ENCODE measurements around the gene ZNF280A.
"Not testable (repeated sequence)": the region's sequence is repeated elsewhere in the genome, so short reads cannot be mapped to it uniquely, and the experiment has no call there.

Gene ZNF280A

DNA sequence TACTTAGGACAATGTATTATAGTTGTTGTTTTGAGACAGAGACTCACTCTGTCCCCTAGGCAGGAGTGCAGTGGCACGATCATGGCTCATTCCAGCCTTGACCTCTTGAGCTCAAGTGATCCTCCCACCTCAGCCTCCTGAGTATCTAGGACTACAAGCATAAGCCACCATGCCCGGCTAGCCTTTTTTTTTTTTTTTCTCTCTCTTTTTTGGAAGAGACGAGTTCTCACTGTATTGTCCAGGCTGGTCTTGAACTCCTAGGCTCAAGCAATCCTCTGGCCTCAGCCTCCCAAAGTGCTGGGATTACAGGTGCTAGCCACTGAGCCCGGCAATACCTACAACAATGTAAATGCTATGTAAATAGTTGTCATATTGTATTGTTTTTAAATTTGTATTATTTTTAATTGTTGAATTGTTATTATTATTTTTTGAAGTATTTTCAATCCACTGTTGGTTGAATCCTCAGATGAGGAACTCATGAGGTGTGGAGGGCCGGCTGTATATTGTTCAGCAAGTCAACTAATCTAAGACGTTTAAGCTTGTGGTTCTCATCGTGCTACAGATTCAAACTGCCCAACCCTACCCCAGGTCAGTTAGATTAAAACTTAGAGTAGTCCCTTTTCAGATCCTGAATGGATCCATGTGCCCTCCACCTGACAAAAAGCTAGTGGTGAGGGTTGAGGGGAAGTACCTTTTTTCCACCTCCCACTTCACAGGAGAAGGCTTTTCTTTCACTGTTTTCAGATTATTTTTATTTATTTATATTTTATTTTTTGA is 11.9 kb upstream of the ZNF280A start:
- Mint-ChIP-seq H3K27me3 (no peaks in the 10 kb centered on the region), H3K4me3 (no peak overlapping the region), H3K27ac (no peak overlapping the region), H3K4me1 (no peaks in the 10 kb centered on the region), H3K9me3 (no peaks in the 10 kb centered on the region)
- DNase-seq (no peak), ATAC-seq (no peak)

- ATAC-seq (no peak), DNase-seq (no peak)
- Mint-ChIP-seq H3K27me3 (peaks cover 13% of the 10 kb centered on the region), H3K9me3 (no peaks in the 10 kb centered on the region), H3K4me1 (no peaks in the 10 kb centered on the region), H3K4me3 (no peak overlapping the region), H3K27ac (no peak overlapping the region)
Observed at GRCh38 chr22:22528780-22529179, 8.7 kb upstream of the ZNF280A start.

DNA sequence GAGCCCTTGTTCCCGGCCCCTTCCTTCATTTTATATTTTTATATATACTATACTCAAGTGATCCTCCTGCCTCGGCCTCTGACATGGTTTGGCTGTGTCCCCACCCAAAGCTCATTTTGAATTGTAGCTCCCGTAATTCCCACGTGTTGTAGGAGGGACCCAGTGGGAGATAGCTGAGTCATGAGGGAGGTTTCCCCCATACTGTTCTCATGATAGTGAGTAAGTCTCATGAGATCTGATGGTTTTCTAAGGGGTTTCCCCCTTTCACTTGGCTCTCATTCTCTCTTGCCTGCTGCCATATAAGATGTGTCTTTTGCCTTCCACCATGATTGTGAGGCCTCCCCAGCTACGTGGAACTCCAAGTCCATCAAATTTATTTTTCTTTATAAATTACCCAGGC is 7.2 kb upstream of the ZNF280A start:
- no peak for DNase-seq
- ATAC-seq, result no peak
- no peaks in the 10 kb centered on the region for H3K4me1 Mint-ChIP-seq
- H3K4me3 Mint-ChIP-seq, result no peak overlapping the region
- H3K27ac Mint-ChIP-seq, result no peak overlapping the region
- no peaks in the 10 kb centered on the region for H3K9me3 Mint-ChIP-seq
- H3K27me3 Mint-ChIP-seq, result peaks cover 24% of the 10 kb centered on the region

GRCh38 chr22:22526125-22526912 is 6.2 kb upstream of the ZNF280A start:
- Mint-ChIP-seq H3K27me3 (peaks cover 24% of the 10 kb centered on the region), H3K9me3 (no peaks in the 10 kb centered on the region), H3K4me3 (no peak overlapping the region), H3K27ac (no peak overlapping the region), H3K4me1 (no peaks in the 10 kb centered on the region)
- DNase-seq (no peak), ATAC-seq (no peak)

- Mint-ChIP-seq H3K4me1 (no peaks in the 10 kb centered on the region), H3K9me3 (no peaks in the 10 kb centered on the region), H3K27ac (no peak overlapping the region), H3K4me3 (no peak overlapping the region), H3K27me3 (peaks cover 24% of the 10 kb centered on the region)
- ATAC-seq, result no peak
- DNase-seq, result no peak
Observed at GRCh38 chr22:22523494-22523893, 3.4 kb upstream of the ZNF280A start.

- H3K27ac Mint-ChIP-seq, result peak overlapping the region in 1 of 2 donors; percentile 89
- no peaks in the 10 kb centered on the region for H3K4me1 Mint-ChIP-seq
- ATAC-seq, result no peak
- DNase-seq, result no peak
- H3K4me3 Mint-ChIP-seq, result no peak overlapping the region
- no peaks in the 10 kb centered on the region for H3K9me3 Mint-ChIP-seq
- H3K27me3 Mint-ChIP-seq, result peaks cover 29% of the 10 kb centered on the region
Observed at GRCh38 chr22:22521631-22522030, 1.6 kb upstream of the ZNF280A start.

DNA sequence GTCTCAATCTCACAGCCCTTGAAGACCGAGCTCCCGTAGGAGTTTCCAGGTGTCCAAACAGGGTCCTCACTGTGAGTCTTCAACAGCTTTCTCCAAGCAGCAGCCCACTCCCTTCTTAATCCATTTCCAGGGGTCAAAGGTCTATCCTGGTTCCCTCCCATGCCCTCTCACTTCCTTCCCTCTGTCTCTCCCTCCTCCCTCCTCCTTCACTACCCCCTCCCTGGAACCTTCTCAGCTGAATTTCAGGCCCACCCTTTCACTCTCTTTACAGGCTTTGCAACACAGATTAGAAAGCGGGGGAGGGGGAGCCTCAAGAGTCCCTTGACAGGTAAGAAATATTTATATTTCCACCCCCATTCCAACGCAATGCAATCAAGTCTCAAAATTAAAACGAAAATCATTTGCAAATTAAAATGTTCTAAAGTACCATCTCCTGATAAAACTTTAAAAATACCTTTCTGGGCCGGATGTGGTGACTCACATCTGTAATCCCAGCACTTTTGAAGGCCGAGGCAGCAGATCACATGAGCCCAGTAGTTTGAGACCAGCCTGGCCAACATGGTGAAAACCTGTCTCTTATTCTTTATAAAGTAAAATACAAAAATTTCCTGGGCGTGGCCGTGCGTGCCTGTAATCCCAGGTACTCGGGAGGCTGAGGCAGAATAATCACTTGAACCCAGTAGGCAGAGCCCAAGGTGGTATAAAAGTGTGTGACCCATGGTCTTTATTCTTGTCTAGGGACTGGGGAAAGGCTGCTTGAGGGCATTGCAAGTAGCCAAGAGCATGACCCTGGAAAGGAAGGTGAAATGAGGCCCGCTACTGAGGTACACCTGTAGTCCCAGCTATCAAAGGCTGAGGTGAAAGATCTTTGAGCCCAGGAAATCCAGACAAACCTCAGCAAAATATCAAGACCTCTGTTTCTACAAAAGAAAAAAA is 865 bp upstream of the ZNF280A start:
- DNase-seq (no peak), ATAC-seq (no peak)
- Mint-ChIP-seq H3K4me3 (no peak overlapping the region), H3K4me1 (no peaks in the 10 kb centered on the region), H3K27me3 (peaks cover 35% of the 10 kb centered on the region), H3K27ac (no peak overlapping the region), H3K9me3 (no peaks in the 10 kb centered on the region)

- peaks cover 37% of the 10 kb centered on the region for H3K27me3 Mint-ChIP-seq
- no peak overlapping the region for H3K4me3 Mint-ChIP-seq
- ATAC-seq (no peak), DNase-seq (no peak)
- no peaks in the 10 kb centered on the region for H3K9me3 Mint-ChIP-seq
- H3K27ac Mint-ChIP-seq, result no peak overlapping the region
- no peaks in the 10 kb centered on the region for H3K4me1 Mint-ChIP-seq
Observed at GRCh38 chr22:22519591-22519990, 479 bp downstream of the ZNF280A start.

GRCh38 chr22:22516992-22517391 is 3.1 kb downstream of the ZNF280A start:
- Mint-ChIP-seq H3K9me3 (no peaks in the 10 kb centered on the region), H3K27ac (no peak overlapping the region), H3K4me3 (no peak overlapping the region), H3K4me1 (no peaks in the 10 kb centered on the region), H3K27me3 (peaks cover 37% of the 10 kb centered on the region)
- ATAC-seq (no peak), DNase-seq (no peak)

DNA sequence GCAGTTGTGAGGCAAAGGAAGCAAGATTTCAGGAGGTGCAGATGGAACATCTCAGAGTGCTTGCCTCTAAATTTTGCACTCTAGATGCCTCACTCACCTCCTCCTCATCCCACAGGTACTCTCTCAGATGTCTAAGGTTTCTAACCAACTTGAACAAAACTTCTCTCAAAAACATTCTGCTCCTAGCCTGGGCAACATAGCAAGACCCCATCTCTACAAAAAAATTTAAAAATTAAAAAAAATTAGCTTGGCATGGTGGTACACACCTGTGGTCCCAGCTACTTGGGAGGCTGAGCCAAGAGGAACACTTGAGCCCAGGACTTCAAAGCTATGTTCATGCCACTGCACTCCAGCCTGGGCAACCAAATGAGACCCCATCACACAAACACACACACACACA is 4.2 kb downstream of the ZNF280A start:
- Mint-ChIP-seq H3K27me3 (peaks cover 38% of the 10 kb centered on the region), H3K27ac (no peak overlapping the region), H3K9me3 (no peaks in the 10 kb centered on the region), H3K4me1 (no peaks in the 10 kb centered on the region), H3K4me3 (no peak overlapping the region)
- ATAC-seq (no peak), DNase-seq (no peak)

DNA sequence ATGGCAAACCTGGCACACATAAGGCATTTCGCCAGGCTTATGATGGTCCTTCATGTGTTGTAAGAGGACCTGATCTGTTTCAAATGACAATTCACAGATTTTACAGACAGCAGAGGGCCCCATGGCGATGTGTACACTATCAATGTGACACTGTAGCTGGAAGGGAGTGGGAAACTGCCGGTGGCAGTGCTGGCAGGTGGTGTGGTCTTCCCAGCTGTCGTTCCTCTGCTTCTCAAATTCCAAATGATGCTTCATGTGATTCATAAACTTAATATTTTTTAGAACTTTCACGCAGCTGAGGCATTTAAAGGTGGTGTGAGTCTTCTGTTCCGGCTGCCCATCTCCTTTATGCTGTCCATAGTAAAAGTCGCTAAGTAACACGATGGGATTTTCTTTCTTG is 5.6 kb downstream of the ZNF280A start:
- H3K27me3 Mint-ChIP-seq, result peaks cover 38% of the 10 kb centered on the region
- H3K27ac Mint-ChIP-seq, H3K4me3 Mint-ChIP-seq, H3K4me1 Mint-ChIP-seq, DNase-seq, ATAC-seq, H3K9me3 Mint-ChIP-seq: not testable (repeated sequence)

GRCh38 chr22:22513619-22514018 is 6.5 kb downstream of the ZNF280A start:
- Mint-ChIP-seq H3K9me3 (peaks cover 4 to 8% of the 10 kb centered on the region in 2 donors), H3K27ac (no peak overlapping the region), H3K4me1 (peaks cover 4% of the 10 kb centered on the region), H3K4me3 (no peak overlapping the region), H3K27me3 (peaks cover 38% of the 10 kb centered on the region)
- ATAC-seq, result no peak
- no peak for DNase-seq

- Mint-ChIP-seq H3K4me3 (no peak overlapping the region), H3K27ac (no peak overlapping the region), H3K4me1 (peaks cover 7% of the 10 kb centered on the region), H3K9me3 (peaks cover 4 to 8% of the 10 kb centered on the region in 2 donors), H3K27me3 (peaks cover 38% of the 10 kb centered on the region)
- ATAC-seq, result no peak
- DNase-seq, result no peak
Observed at GRCh38 chr22:22512951-22513350, 7.1 kb downstream of the ZNF280A start.

- H3K27ac Mint-ChIP-seq, ATAC-seq, H3K9me3 Mint-ChIP-seq, DNase-seq, H3K4me3 Mint-ChIP-seq: not testable (repeated sequence)
- peaks cover 25% of the 10 kb centered on the region for H3K27me3 Mint-ChIP-seq
- peaks cover 16% of the 10 kb centered on the region for H3K4me1 Mint-ChIP-seq
Observed at GRCh38 chr22:22510833-22511232, 9.2 kb downstream of the ZNF280A start.

- H3K4me3 Mint-ChIP-seq, H3K9me3 Mint-ChIP-seq, H3K27ac Mint-ChIP-seq, DNase-seq, ATAC-seq: not testable (repeated sequence)
- H3K27me3 Mint-ChIP-seq, result peaks cover 16% of the 10 kb centered on the region
- H3K4me1 Mint-ChIP-seq, result peaks cover 17% of the 10 kb centered on the region
Observed at GRCh38 chr22:22509912-22510311, 10.2 kb downstream of the ZNF280A start.

Data from stimulated activated naive CD8-positive, alpha-beta T cell treated with anti-CD3 and anti-CD28 coated beads, Interleukin-15, amount 100 ng/mL, for 72 hours (primary cell).